GM19438 (cell line): Measurements from ENCODE around the gene CCNQ.
"Not testable (repeated sequence)": the region's sequence is repeated elsewhere in the genome, so short reads cannot be mapped to it uniquely, and the experiment has no call there.

ENCODE experiments used
- ATAC-seq: cut with Tn5 transposase; IDR thresholded peaks from one replicate; pipeline ENCODE4 v1.9.1; 2021; ENCODE audit warnings: low read depth; ENCODE audit not compliant: unreplicated experiment

CCNQ gene

GRCh38 chrX:153623310-153624029 is 24.5 kb upstream of the CCNQ start:
- ATAC-seq: no peak

GRCh38 chrX:153622661-153623309 is 23.8 kb upstream of the CCNQ start:
- no peak for ATAC-seq

- no peak for ATAC-seq
These were observed 23.1 kb upstream of the CCNQ start for GRCh38 chrX:153621949-153622598.

GRCh38 chrX:153620576-153620975 is 21.6 kb upstream of the CCNQ start:
- ATAC-seq: no peak

- no peak for ATAC-seq
These were observed 15.9 kb upstream of the CCNQ start for GRCh38 chrX:153614818-153615217.

GRCh38 chrX:153612413-153612812 is 13.5 kb upstream of the CCNQ start:
- no peak for ATAC-seq

- ATAC-seq: no peak
These were observed 12.6 kb upstream of the CCNQ start for GRCh38 chrX:153611298-153612095.

GRCh38 chrX:153610836-153611213 is 11.9 kb upstream of the CCNQ start:
- ATAC-seq: no peak

GRCh38 chrX:153609917-153610835 is 11.2 kb upstream of the CCNQ start:
- no peak for ATAC-seq

GRCh38 chrX:153608806-153609205 is 9.9 kb upstream of the CCNQ start:
- no peak for ATAC-seq

GRCh38 chrX:153608376-153608775 is 9.4 kb upstream of the CCNQ start:
- no peak for ATAC-seq

- ATAC-seq: no peak
These were observed 7.6 kb upstream of the CCNQ start for GRCh38 chrX:153606503-153606902.

- not testable (repeated sequence) for ATAC-seq
These were observed 5.9 kb upstream of the CCNQ start for GRCh38 chrX:153604666-153605380.

GRCh38 chrX:153603131-153603656 is 4.3 kb upstream of the CCNQ start:
- no peak for ATAC-seq

- no peak for ATAC-seq
These were observed 3.7 kb upstream of the CCNQ start for GRCh38 chrX:153602601-153603000.

- no peak for ATAC-seq
These were observed 2.7 kb upstream of the CCNQ start for GRCh38 chrX:153601511-153602110.

- ATAC-seq: no peak
These were observed 2.0 kb upstream of the CCNQ start for GRCh38 chrX:153600921-153601320.

- ATAC-seq: no peak
These were observed 1.1 kb upstream of the CCNQ start for GRCh38 chrX:153600032-153600373.
